Fibroblast of pulmonary artery (primary cell): Measurements from ENCODE around the gene GDI2.

Source experiments
- DNase-seq: peaks from one replicate; pipeline ENCODE4 v3.0.0-alpha.2; 2010; ENCODE audit warnings: low read depth
- H3K4me3 ChIP-seq: replicated peaks from 2 replicates; pipeline ENCODE4 v1.5.1; 2011; ENCODE audit warnings: low read depth, mild to moderate bottlenecking, control low read depth, low read length, moderate library complexity
- TF ChIP-seq, protein P1 (sequence below): IDR thresholded peaks from 2 replicates; pipeline ENCODE4 v1.5.1; 2011; ENCODE audit warnings: mild to moderate bottlenecking, control low read depth, low read length, inconsistent platforms; ENCODE audit errors: missing control alignments

GDI2 gene

DNA sequence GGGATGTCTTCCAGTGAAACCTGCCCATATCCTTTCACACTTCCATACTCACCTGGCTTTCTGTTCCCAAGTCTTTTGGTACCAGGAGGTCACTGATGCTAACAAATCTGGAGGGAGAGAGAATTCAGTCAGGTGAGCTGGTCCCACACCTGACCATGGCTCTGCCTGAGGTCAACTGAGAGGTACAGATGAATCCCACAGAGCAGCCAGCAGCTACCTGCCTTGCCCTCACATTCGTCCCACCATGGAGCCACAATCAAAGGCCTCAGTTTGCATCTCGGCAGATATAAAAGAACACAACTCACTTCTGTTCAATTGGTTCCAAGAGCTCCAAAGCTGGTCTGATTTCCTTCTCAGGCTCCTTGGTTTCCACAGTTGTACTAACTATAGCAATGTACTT lies 47.0 kb downstream of the GDI2 start:
- TF ChIP-seq, protein P1, sequence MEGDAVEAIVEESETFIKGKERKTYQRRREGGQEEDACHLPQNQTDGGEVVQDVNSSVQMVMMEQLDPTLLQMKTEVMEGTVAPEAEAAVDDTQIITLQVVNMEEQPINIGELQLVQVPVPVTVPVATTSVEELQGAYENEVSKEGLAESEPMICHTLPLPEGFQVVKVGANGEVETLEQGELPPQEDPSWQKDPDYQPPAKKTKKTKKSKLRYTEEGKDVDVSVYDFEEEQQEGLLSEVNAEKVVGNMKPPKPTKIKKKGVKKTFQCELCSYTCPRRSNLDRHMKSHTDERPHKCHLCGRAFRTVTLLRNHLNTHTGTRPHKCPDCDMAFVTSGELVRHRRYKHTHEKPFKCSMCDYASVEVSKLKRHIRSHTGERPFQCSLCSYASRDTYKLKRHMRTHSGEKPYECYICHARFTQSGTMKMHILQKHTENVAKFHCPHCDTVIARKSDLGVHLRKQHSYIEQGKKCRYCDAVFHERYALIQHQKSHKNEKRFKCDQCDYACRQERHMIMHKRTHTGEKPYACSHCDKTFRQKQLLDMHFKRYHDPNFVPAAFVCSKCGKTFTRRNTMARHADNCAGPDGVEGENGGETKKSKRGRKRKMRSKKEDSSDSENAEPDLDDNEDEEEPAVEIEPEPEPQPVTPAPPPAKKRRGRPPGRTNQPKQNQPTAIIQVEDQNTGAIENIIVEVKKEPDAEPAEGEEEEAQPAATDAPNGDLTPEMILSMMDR: no peak
- no peak for DNase-seq
- H3K4me3 ChIP-seq: no peak overlapping the region

GRCh38 chr10:5765617-5766016 lies 47.6 kb downstream of the GDI2 start:
- TF ChIP-seq, protein P1: no peak
- no peak for DNase-seq
- H3K4me3 ChIP-seq: no peak overlapping the region

- no peak overlapping the region for H3K4me3 ChIP-seq
- TF ChIP-seq, protein P1: no peak
- DNase-seq: no peak
These were observed 48.6 kb downstream of the GDI2 start for GRCh38 chr10:5764422-5765297.

- no peak overlapping the region for H3K4me3 ChIP-seq
- TF ChIP-seq, protein P1: no peak
- no peak for DNase-seq
These were observed 50.7 kb downstream of the GDI2 start for GRCh38 chr10:5762531-5762930.

DNA sequence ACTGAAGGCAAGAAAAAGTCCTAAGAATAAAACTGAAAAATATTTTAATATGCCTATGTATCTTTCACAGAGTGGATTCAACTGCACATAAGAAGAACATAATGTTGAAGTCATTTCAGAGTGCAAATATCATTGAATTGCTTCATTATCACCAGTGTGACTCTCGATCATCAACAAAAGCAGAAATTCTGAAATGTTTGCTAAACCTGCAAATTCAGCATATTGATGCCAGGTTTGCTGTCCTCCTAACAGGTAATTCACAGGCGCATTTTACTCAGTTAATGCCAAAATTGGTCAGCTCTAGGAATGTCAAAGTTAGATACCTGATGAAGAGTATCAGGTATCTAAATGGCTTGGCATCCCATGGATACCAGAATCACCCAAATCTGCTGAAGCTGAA lies 52.0 kb downstream of the GDI2 start:
- no peak for DNase-seq
- TF ChIP-seq, protein P1: no peak
- no peak overlapping the region for H3K4me3 ChIP-seq

DNA sequence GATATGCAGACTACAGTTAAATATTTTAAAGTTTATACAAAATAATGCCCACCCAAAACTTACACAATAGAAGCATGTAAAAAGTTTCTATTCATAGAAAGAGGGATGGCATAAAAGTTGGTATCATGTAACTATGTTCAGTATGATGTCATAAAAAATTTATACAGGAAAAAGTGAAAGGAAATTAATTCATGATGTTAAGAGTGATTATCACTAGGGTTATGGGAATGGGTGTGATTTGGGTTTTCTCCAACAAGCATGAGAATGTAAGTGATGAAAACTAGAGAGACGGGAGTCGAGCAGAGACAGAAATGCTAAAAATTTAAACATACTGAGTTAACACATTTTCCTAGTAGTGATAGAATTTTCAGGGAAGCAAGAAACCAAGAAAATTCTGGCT lies 52.7 kb downstream of the GDI2 start:
- TF ChIP-seq, protein P1: no peak
- no peak overlapping the region for H3K4me3 ChIP-seq
- DNase-seq: no peak

GRCh38 chr10:5758927-5759326 lies 54.3 kb downstream of the GDI2 start:
- no peak for DNase-seq
- TF ChIP-seq, protein P1: no peak
- no peak overlapping the region for H3K4me3 ChIP-seq
